ENCODE measurements around the gene PSMB11. TPM values are rescaled to one million over a fixed set of nuclear protein-coding genes. Genes with fewer than 3 reads are reported as not detected.

Gene PSMB11
- total RNA-seq, 1 experiment from 2014 or later: not detected

- TF ChIP-seq EZH2phosphoT487 (IDR thresholded peaks at IDR 0.05; ENCODE audit: borderline replicate concordance, low read length): no peak
- no peak for TF ChIP-seq EZH2 (IDR thresholded peaks at IDR 0.05; ENCODE audit: low read length, unreplicated experiment)
- no peak for TF ChIP-seq CTCF (conservative IDR thresholded peaks at IDR 0.05; ENCODE audit: low read depth, low read length)
- Histone ChIP-seq H3K4me2 (ENCODE audit: low read length) (peak overlapping the region; percentile 14; the same call in 1 of the 2 replicates), H3K27ac (ENCODE audit: low read length) (no peak overlapping the region), H3K9me2 (replicated peaks; ENCODE audit: low read length) (no peaks in the 10 kb centered on the region), H3K36me3 (ENCODE audit: low read depth, low read length) (peaks cover 61% of the 10 kb centered on the region), H3K9ac (ENCODE audit: low read length) (no peak overlapping the region), H3K9me3 (ENCODE audit: low read length) (no peaks in the 10 kb centered on the region), H3F3A (ENCODE audit: low read length, unreplicated experiment) (peaks cover 15% of the 10 kb centered on the region), H3K27me3 (ENCODE audit: low read length) (no peaks in the 10 kb centered on the region), H3K4me1 (ENCODE audit: insufficient read depth, low read length) (peaks cover 25% of the 10 kb centered on the region), H3K79me2 (ENCODE audit: low read length) (peaks cover 19% of the 10 kb centered on the region), H3K4me3 (ENCODE audit: low read length) (no peak overlapping the region), H4K20me1 (ENCODE audit: low read length) (peaks cover 14% of the 10 kb centered on the region; the same call in 1 of the 2 replicates), H2AFZ (ENCODE audit: low read length) (no peak overlapping the region)
- CTCF ChIA-PET: interaction anchor here (1.2 to 2.0 kb wide), 3 partner anchors 10 to 76 kb away, joined by 4 to 7 read pairs (median 4); partner anchors contain the start of genes ACIN1 and C14orf119
- DNase-seq (peak; percentile 96), ATAC-seq (peak; percentile 37)
- intact Hi-C loops (cut with micrococcal nuclease): loop anchor here (5.0 kb wide), 1 partner anchor 505 kb away; no protein-coding TSS in a partner anchor
- POLR2A ChIA-PET (ENCODE audit: unreplicated experiment): interaction anchor here (0.5 kb wide), 1 partner anchor 20 kb away, joined by 3 read pairs; no protein-coding TSS in a partner anchor
- BruUV-seq (replicated peaks): no TSS peak
These were observed 20.0 kb downstream of the PSMB11 start for GRCh38 chr14:23062002-23062401.

GRCh38 chr14:23063601-23064000 is 21.6 kb downstream of the PSMB11 start:
- DNase-seq: no peak
- intact Hi-C loops (cut with micrococcal nuclease): loop anchor here (5.0 kb wide), 1 partner anchor 506 kb away; no protein-coding TSS in a partner anchor
- POLR2A ChIA-PET (ENCODE audit: unreplicated experiment): no interaction called here

More at GRCh38 chr14:23063601-23064000, 21.6 kb downstream of the PSMB11 start:
- ATAC-seq: no peak
- no peak overlapping the region for H3K4me2 ChIP-seq (ENCODE audit: low read length)
- BruUV-seq (replicated peaks): no TSS peak
- peaks cover 32% of the 10 kb centered on the region for H3K4me1 ChIP-seq (ENCODE audit: insufficient read depth, low read length)
- H3F3A ChIP-seq (ENCODE audit: low read length, unreplicated experiment): peaks cover 14% of the 10 kb centered on the region
- no peak for TF ChIP-seq EZH2 (IDR thresholded peaks at IDR 0.05; ENCODE audit: low read length, unreplicated experiment)
- TF ChIP-seq CTCF (conservative IDR thresholded peaks at IDR 0.05; ENCODE audit: low read depth, low read length): no peak
- TF ChIP-seq EZH2phosphoT487 (IDR thresholded peaks at IDR 0.05; ENCODE audit: borderline replicate concordance, low read length): no peak
- no peak overlapping the region for H3K4me3 ChIP-seq (ENCODE audit: low read length)
- H2AFZ ChIP-seq (ENCODE audit: low read length): no peak overlapping the region
- CTCF ChIA-PET: interaction anchor here (1.7 to 2.0 kb wide), 2 partner anchors 8 to 77 kb away, joined by 4 to 7 read pairs; no protein-coding TSS in a partner anchor
- no peaks in the 10 kb centered on the region for H3K9me3 ChIP-seq (ENCODE audit: low read length)
- no peaks in the 10 kb centered on the region for H3K9me2 ChIP-seq (replicated peaks; ENCODE audit: low read length)
- H3K27me3 ChIP-seq (ENCODE audit: low read length): no peaks in the 10 kb centered on the region
- peaks cover 26% of the 10 kb centered on the region for H4K20me1 ChIP-seq (ENCODE audit: low read length)
- no peak overlapping the region for H3K27ac ChIP-seq (ENCODE audit: low read length)
- H3K36me3 ChIP-seq (ENCODE audit: low read depth, low read length): peaks cover 73% of the 10 kb centered on the region
- no peak overlapping the region for H3K9ac ChIP-seq (ENCODE audit: low read length)
- peaks cover 34% of the 10 kb centered on the region for H3K79me2 ChIP-seq (ENCODE audit: low read length)

All from PC-3 (cell line).